Stimulated activated CD4-positive, alpha-beta T cell treated with anti-CD3 and anti-CD28 coated beads, Interleukin-12 subunit alpha, Interleukin-12 subunit beta, amount 100 ng/mL, for 24 hours (primary cell): ENCODE data around the gene LGR6.

ENCODE experiments used
- DNase-seq, 2 experiments: peaks; one replicate each; pipeline ENCODE4 v3.0.0-alpha.2; 2020; ENCODE audit warnings: low read depth in 2 of 2

LGR6 gene

DNA sequence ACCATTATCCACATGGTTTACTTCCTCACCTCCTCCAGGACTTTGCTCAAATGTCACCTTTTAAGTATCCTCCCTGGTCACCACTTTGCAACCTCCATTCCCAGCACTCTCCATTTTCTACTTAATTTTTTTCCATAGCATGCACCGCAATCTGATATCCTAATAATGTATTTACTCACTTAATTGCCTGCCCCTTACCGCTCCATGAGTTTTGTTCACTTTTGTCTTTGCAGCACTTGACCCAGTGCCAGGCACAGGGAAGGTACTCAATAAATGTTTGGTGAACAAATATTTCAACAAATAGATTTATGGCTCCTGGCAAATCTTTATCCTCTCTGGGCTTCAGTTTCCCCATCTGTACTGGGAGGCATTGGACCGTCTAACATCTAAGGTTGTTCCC, 94.6 kb downstream of the LGR6 start:
- no peak for DNase-seq

DNA sequence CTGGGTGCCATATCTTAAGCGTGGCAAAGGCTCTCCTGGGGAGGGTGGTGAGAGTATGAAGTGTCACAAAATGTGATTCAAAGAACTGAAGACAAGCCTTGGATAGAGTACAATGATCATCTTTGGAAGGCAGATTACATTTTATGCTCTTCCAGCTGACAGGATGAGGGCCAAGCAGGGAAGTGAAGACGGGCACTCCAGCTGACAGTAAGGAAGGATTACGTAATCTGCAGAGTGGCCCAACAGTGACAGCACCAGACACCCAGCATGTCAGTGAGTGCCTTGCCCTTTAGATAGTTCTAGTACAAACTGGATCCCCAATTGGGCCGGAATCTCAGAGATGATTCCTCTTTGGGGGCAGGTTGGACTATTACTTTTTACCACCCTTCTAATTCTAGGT, 95.4 kb downstream of the LGR6 start:
- no peak for DNase-seq

DNA sequence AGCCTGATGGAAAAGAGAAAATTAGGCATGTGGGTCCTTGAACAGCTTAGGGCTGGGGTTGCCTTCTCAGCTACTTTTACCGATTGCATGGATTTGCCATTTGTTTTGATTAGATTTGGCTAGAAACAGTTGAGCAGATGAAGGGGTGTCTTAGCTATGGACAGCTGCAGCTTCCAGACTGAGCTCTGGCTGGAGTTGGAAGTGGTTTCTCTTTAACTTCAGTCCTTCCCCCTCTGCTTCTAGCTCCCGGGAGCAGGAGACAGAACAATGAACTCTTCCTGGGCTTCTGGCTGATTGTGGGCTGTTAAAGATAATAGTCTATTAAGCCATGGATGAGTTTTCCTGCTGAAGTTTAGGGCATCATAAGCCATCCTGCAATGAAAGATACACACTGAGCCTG, 97.4 kb downstream of the LGR6 start:
- no peak for DNase-seq

DNA sequence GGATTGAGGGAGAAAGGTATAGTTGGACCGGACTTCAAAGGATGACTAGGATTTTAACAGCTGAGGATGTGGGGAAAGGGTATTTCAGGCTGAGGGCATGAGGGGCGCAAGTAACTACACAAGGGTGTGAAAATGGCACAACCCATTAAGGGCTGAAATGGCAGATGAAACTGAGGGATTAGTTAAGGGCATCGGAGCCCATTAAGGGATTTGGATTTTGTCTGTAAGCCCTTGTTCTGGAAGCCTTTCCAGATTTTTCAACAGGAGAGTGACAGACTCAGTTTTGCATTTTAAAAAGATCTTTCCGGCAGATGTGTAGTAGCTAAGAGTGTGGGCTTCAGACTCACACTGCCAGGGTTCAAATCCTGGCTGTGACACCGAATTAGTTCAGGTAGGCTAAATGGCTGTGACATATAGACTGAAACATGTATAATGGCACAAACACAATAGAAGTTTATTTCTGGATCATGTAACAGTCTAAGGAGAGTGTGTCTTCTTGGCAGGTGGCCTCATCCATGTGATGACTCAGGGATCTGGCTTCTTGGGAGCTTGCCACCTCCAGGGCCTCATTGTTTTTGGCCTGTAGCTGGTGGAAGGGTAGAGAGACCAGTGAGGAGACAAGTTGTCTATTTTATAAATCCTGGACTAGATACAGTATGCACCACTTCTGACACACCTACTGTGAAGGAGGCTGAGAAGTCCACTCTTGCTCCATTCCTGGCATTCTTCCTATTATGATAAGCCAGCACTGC, 98.5 kb downstream of the LGR6 start:
- no peak for DNase-seq

DNA sequence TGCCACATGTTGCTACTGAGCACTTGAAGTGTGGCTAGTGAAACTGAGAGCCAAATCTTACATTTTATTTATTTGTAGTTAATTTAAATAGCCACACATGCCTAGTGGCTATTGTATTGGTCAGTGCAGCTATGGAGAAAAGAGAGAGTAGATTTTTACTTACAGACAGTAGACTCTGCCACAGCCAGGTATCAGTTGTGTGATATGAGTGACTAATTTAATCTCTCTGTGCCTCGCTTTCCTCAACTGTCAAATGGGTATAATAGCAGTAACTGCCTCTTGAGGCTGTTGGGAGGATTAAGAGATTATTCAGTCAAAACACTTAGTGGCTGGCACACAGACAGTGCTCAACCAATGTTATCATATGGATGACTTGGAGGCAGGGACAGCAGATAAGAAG, 99.2 kb downstream of the LGR6 start:
- no peak for DNase-seq

DNA sequence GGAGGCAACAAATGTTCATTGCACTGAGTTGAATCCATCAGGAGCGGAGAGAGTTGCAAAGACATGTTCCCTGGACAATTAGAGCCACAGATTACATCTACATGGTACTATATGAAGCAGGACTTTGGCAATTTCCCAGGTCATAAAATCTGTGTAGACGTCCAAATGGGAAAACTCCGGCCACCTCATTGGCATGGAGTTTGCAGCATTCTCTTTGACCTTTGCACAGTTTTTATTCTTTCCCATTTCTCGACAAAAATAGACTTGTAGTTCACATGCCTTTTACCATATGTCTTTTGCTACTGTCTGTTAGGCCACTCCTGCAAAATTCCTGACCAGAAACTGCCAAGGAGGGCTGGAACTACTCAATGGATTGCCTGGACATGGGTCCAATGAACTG, 100.0 kb downstream of the LGR6 start:
- no peak for DNase-seq

DNA sequence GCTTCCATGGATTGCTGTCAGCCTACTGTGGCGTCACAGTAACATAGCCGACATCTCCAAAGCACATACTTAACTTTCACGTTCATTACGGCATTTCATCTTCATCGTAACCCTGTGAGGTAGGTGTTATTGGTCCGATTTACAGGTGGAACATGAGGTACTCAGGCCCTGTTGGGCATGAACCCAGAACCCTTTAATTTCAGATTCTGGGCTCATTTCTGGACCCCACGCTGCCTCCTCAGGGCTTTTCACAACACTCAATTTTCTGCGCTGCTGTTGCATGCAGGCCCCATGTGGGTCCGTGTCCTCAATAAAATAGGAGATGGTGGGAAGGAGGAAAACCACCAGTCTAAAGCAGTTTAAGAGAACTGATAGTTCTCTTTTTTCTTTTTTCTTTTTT, 108.6 kb downstream of the LGR6 start:
- DNase-seq, result no peak

DNA sequence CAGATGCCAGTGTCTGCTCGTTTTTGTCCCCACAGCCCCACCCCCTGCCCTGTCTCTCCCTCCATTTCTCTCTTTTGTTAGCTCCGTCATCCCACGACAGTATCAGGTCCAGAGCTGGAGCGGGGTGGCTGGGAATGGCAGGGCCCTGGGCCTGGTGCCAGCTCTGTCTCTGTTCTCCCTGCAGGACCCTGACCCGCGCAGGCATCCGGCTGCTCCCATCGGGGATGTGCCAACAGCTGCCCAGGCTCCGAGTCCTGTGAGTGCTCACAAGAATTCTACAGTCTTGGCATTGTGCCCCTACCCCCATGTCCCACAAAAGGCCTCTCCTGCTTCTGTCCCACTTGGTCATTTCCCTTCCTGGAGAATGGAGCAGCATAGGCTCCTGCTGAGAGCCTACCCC, 110.8 kb downstream of the LGR6 start:
- DNase-seq, result no peak

DNA sequence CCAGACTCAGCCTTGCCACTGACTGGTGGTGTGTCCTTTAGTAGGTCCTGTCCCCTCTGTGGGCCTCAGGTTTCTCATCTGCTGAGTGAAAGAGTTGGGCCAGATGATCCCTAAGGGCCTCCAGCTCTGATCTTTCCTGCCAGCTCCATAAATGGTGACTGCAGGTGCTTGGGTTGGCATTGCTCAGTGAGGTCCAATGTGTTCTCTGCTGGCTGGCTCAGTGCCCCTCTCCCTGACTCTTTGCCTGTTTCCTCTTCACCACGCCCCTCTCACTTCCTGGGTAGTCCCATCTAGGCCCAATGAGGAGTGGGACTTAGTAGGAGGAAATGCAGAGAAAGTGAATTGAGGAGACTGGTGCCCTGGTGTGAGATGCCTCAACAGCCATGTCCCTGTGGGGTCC, 111.6 kb downstream of the LGR6 start:
- no peak for DNase-seq

DNA sequence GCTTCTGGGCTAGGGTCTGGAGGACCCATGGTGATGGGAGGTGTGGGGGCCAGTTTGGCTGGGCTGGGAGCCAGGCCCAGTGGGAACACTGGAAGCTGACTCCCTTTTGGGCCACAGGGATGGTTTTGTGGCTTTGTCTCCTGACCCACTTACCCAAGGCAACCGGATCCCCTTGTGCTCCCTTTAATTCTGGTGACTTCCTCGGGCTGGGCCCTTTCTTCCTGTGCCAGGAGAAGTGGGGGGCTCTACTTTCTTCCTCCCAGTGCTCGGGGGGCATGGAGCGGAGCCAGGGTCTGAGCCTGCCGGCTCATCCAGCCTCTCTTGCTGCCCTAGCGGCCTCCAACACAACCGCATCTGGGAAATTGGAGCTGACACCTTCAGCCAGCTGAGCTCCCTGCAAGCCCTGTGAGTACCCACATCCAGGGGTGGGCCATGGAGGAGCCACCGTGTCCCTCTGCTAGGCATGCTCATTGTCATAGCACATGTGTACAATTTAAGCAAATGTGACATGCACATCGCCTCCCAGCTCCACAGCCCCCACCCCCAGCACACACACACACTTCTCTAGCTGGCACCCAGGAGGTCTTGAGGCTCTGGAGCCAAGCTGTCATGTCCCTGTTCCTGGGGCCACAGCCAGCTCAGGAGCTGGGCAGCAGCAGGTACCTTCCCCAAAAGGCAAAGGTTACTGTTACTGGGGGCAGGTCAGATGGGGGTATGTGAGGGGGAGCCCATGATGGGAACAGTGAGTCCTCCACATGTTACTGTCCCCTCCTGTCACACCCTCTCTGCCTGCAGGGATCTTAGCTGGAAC, 113.1 kb downstream of the LGR6 start:
- no peak for DNase-seq

DNA sequence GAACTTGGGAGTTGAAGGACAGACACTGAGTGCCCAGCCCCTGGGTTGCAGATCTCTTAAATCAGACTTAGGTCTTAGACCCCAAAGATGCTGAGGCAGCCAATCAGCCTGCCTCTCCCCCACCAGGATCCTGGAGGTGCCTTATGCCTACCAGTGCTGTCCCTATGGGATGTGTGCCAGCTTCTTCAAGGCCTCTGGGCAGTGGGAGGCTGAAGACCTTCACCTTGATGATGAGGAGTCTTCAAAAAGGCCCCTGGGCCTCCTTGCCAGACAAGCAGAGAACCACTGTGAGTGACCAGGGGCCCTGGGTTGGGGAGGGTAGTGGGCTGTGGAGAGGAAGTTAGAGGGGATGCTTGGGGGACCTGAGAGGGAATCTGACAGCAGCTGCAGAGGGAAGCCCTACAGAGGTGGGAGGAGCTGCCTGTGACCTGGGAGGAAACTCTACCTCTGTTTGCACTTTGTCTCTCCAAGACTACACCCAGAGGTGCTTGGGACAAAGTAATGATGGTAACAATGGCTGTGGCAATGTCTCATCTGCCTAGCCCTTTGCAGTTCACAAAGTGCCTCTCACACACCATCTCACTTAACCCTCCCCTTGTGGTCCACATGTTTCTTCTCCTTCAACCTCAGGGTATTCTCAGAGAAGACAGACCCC, 116.6 kb downstream of the LGR6 start:
- no peak for DNase-seq

DNA sequence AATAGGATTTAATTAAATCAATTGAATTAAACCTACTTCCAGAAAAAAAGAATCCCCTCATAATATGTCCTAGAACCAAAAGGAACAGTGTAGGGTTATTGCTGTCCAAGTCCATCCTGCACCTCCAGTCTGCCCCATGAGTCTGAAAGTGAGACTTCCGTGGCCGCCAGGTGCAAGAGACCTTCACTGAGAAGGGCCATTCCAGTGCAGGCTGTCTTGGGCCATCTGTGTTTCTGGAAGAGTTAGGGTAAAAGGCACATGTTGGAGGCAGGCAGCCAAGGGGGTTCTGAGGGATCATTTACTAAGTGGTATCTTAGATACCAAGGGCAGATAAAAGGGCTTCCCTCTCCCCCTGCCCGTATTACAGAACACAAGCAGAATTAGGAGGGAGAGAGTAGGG, 117.1 kb downstream of the LGR6 start:
- DNase-seq, result no peak

DNA sequence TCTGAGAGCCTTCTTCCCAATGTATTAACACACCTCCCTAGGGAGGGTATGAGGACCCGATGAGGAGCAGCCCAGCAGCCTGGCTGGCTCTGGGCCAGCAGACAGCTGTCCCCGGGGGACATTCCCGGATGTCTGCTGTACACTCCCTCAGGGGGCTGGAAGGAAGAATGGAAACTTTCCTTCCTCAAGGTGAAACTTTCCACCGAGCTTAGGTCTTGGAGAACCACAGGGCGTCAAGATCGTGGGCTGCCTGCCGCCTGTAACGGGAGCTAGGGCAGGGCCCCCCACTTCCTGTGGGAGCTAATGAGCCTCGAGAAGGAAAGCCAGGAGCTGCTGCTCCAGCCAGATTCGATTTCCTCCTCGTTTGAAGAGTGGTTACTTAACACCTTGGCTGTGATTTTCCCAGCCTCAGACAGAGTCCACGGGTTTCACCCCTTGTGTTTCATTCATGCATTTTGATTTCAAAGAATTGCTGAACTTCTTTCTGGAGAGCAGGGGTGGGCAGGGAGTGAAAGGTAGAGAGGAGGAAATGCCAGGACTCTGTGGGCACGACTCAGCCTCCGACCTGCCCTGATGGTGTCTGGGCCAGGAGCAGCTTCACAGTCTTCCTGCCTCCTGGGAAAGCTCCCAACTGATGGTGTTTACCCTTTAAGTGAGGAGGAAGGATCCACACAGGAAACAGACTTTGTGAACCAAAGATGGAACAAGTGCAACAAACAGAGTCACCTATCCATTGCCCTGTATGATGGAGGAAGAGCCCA, 118.5 kb downstream of the LGR6 start:
- DNase-seq, result no peak

DNA sequence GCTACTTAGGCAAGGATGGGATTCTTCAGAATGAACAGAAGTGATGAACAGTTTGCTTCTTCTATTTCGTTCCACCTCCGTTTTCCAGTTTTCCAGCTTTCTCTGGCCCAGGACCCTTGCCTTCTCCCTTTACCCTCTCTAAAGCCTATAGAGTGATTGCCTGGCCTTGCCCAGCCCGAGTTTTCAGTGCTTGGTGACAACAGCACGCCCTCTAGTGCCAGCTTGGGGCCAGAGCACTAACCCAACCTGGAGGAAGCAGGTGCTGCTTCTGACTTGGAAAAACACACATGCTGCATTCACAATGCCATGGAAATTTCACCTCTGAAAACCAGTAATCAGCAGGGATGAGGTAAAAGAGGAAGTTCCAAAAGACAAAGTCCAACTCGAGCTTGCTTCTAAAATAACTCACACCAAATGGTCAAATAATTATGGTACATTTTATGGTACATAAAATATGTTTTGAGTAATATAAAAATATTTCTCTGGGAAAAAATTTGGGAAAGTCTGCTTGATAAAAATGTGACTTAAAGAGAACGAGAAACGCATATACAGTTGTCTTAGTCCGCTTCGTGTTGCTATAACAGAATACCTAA, 122.1 kb downstream of the LGR6 start:
- peak; percentile 48 to 68 for DNase-seq

DNA sequence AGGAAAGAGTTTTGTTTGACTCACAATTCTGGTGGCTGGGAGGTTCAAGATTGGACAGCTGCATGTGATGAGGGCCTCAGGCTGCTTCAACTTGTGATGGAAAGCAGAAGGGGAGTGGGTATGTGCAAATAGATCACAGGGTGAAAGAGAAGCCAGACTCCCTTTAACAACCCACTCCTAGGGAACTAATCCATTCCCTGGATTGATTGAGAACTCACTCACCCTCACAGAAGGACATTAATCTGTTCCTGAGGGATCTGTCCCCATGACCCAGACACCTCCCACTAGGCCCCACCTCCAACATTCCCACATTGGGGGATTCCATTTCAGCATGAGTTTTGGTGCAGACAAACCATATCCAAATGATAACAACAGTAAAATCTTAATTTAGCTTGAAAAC, 122.6 kb downstream of the LGR6 start:
- DNase-seq, result no peak

DNA sequence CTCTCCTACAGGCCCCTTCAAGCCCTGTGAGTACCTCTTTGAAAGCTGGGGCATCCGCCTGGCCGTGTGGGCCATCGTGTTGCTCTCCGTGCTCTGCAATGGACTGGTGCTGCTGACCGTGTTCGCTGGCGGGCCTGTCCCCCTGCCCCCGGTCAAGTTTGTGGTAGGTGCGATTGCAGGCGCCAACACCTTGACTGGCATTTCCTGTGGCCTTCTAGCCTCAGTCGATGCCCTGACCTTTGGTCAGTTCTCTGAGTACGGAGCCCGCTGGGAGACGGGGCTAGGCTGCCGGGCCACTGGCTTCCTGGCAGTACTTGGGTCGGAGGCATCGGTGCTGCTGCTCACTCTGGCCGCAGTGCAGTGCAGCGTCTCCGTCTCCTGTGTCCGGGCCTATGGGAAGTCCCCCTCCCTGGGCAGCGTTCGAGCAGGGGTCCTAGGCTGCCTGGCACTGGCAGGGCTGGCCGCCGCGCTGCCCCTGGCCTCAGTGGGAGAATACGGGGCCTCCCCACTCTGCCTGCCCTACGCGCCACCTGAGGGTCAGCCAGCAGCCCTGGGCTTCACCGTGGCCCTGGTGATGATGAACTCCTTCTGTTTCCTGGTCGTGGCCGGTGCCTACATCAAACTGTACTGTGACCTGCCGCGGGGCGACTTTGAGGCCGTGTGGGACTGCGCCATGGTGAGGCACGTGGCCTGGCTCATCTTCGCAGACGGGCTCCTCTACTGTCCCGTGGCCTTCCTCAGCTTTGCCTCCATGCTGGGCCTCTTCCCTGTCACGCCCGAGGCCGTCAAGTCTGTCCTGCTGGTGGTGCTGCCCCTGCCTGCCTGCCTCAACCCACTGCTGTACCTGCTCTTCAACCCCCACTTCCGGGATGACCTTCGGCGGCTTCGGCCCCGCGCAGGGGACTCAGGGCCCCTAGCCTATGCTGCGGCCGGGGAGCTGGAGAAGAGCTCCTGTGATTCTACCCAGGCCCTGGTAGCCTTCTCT, 124.6 kb downstream of the LGR6 start:
- no peak for DNase-seq

DNA sequence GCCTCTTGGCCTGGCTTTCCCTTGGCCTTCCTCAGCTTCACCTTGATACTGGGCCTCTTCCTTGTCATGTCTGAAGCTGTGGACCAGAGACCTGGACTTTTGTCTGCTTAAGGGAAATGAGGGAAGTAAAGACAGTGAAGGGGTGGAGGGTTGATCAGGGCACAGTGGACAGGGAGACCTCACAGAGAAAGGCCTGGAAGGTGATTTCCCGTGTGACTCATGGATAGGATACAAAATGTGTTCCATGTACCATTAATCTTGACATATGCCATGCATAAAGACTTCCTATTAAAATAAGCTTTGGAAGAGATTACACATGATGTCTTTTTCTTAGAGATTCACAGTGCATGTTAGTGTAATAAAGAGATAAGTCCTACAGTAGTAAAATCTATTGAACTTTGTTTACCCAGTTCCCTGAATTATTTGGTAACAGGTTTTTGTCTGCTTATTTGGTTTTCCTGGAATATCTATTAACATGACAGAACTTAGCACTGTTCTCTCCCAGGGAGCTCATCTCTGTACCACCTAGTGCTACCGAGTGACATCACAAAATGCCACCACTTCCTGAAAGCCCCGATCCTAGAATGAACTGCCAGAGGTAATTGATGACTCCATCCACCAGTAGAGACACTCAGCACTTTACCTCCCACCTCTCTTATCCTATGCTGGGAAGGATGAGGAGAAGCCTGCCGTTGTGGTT, 125.9 kb downstream of the LGR6 start:
- no peak for DNase-seq

DNA sequence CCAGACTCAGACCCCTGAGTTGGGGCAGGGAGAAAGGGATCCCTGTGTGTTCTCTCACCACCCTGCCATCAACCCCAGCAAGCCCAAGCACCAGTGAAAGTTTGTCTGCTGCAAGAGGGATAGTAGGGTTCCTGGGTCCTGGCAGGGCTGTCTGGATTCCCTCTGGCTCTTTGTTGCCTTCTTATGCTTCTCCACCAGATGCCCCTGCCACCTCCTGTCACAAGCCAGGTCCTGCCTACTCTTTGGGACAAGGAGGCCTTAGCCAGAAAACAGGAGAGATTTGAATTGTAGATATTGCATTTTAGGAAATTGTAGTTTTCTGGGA, 126.4 kb downstream of the LGR6 start:
- DNase-seq, result no peak

DNA sequence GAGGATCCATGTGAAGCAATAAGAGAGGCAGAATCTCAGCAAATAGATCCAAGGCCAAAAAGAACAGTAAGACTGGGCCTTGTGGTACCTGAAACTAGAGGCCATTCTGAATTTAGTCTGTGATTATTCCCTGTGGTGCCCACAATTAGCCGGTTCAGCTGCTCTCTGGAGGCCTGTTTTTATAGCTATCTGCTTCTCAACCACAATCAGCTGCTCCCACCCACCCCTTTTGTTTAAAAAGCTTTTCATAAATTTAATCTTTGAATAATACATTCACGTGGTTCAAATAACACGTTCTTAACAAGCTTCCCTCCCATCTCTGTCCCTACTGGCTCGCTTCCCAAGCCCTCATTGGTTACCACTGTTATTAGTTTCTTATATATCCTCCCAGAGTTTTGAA, 130.1 kb downstream of the LGR6 start:
- no peak for DNase-seq

DNA sequence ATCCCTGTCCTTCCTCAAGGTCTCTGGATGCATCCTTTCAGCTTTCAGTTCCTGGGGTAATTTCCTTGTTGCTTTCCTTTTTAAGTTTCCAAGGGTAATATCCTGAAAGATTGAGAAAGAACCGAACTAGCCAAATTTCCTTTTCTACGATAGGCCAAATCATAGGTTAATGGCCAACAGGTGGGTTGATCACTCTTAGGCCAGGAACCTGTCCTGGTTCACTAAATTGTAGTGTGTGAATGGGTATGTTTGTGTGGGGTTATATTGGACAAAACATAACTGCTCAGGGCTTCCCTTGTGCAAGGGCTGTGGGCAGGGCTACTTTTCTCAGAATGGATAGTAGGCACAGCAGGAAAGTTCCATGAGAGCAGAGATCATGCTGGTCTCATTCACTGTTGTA, 131.0 kb downstream of the LGR6 start:
- DNase-seq, result no peak
